ENCODE results near the gene KRT4.

Gene KRT4

GRCh38 chr12:52799505-52800211 lies 14.3 kb downstream of the KRT4 start:
- H3K79me2 ChIP-seq: no peaks in the 10 kb centered on the region

GRCh38 chr12:52798671-52799504 lies 15.0 kb downstream of the KRT4 start:
- H3K79me2 ChIP-seq: no peaks in the 10 kb centered on the region
- no peak overlapping the region for H3K4me3 ChIP-seq (ENCODE audit: low read depth, low read length)
- no peak overlapping the region for H3K4me2 ChIP-seq (ENCODE audit: low read length)
- no peaks in the 10 kb centered on the region for H3K27me3 ChIP-seq (ENCODE audit: control insufficient read depth, insufficient read depth, low read length)
- H3K4me1 ChIP-seq: no peaks in the 10 kb centered on the region
- no peaks in the 10 kb centered on the region for H3K36me3 ChIP-seq (ENCODE audit: control insufficient read depth, insufficient read depth, low read length)
- no peak overlapping the region for H3K9ac ChIP-seq
- no peaks in the 10 kb centered on the region for H3K9me3 ChIP-seq (ENCODE audit: control insufficient read depth, low read length)
- no peak overlapping the region for H3K27ac ChIP-seq
- TF ChIP-seq CTCF (IDR thresholded peaks at IDR 0.05): no peak
- no peak overlapping the region for H2AFZ ChIP-seq

More at GRCh38 chr12:52799505-52800211, 14.3 kb downstream of the KRT4 start:
- H3K9ac ChIP-seq: no peak overlapping the region
- no peak overlapping the region for H3K4me2 ChIP-seq (ENCODE audit: low read length)
- no peak overlapping the region for H2AFZ ChIP-seq
- no peaks in the 10 kb centered on the region for H3K27me3 ChIP-seq (ENCODE audit: control insufficient read depth, insufficient read depth, low read length)
- no peaks in the 10 kb centered on the region for H3K4me1 ChIP-seq
- H3K9me3 ChIP-seq (ENCODE audit: control insufficient read depth, low read length): no peaks in the 10 kb centered on the region
- no peak for TF ChIP-seq CTCF (IDR thresholded peaks at IDR 0.05)
- H3K27ac ChIP-seq: no peak overlapping the region
- no peak overlapping the region for H3K4me3 ChIP-seq (ENCODE audit: low read depth, low read length)
- H3K36me3 ChIP-seq (ENCODE audit: control insufficient read depth, insufficient read depth, low read length): no peaks in the 10 kb centered on the region

- Histone ChIP-seq H3K27me3 (ENCODE audit: control insufficient read depth, insufficient read depth, low read length) (no peaks in the 10 kb centered on the region), H3K4me1 (no peaks in the 10 kb centered on the region), H3K27ac (no peak overlapping the region), H3K9ac (no peak overlapping the region), H3K36me3 (ENCODE audit: control insufficient read depth, insufficient read depth, low read length) (no peaks in the 10 kb centered on the region), H3K9me3 (ENCODE audit: control insufficient read depth, low read length) (no peaks in the 10 kb centered on the region), H2AFZ (no peak overlapping the region), H3K4me2 (ENCODE audit: low read length) (no peak overlapping the region), H3K4me3 (ENCODE audit: low read depth, low read length) (no peak overlapping the region), H3K79me2 (no peaks in the 10 kb centered on the region)
- TF ChIP-seq CTCF (IDR thresholded peaks at IDR 0.05): no peak
Observed at GRCh38 chr12:52798003-52798670, 15.8 kb downstream of the KRT4 start.

GRCh38 chr12:52797529-52797894 lies 16.4 kb downstream of the KRT4 start:
- Histone ChIP-seq H3K9ac (no peak overlapping the region), H3K27ac (no peak overlapping the region), H3K4me1 (no peaks in the 10 kb centered on the region), H3K4me3 (ENCODE audit: low read depth, low read length) (no peak overlapping the region), H2AFZ (no peak overlapping the region), H3K36me3 (ENCODE audit: control insufficient read depth, insufficient read depth, low read length) (no peaks in the 10 kb centered on the region), H3K4me2 (ENCODE audit: low read length) (no peak overlapping the region), H3K79me2 (no peaks in the 10 kb centered on the region), H3K9me3 (ENCODE audit: control insufficient read depth, low read length) (no peaks in the 10 kb centered on the region), H3K27me3 (ENCODE audit: control insufficient read depth, insufficient read depth, low read length) (no peaks in the 10 kb centered on the region)
- TF ChIP-seq CTCF (IDR thresholded peaks at IDR 0.05): no peak
